Sigmoid colon (tissue), 4 donors: Measurements from ENCODE around the gene EXOC6B.

Experiments
- CTCF ChIP-seq, 4 experiments: fragments of 450-650 bp in 3 of 4; fragments of 200-600 bp in 1 of 4; IDR thresholded peaks; one replicate each; pipeline ENCODE4 v1.5.1; 2016 to 2019; ENCODE audit warnings: antibody characterized with exemption in 4 of 4, mild to moderate bottlenecking in 3 of 4, moderate library complexity in 2 of 4
- EP300 ChIP-seq, 4 donors: sonication (generic); formaldehyde crosslinking; IDR thresholded peaks; one replicate each; pipeline ENCODE4 v1.6.1; 2017; ENCODE audit warnings: antibody characterized with exemption in 4 of 4
- POLR2A ChIP-seq, 2 donors: fragments of 450-650 bp; IDR thresholded peaks; one replicate each; pipeline ENCODE4 v1.6.1; 2016; ENCODE audit warnings: antibody characterized with exemption in 2 of 2, mild to moderate bottlenecking in 2 of 2, moderate library complexity in 2 of 2
- POLR2AphosphoS5 ChIP-seq, 4 donors: sonication (generic); formaldehyde crosslinking; IDR thresholded peaks; one replicate each; pipeline ENCODE4 v1.6.1; 2017; ENCODE audit warnings: antibody characterized with exemption in 4 of 4

GRCh38 chr2:72139471-72139873 is 686.4 kb downstream of the EXOC6B start:
- TF ChIP-seq CTCF (IDR thresholded peaks at IDR 0.05): no peak
- no peak for TF ChIP-seq POLR2AphosphoS5 (IDR thresholded peaks at IDR 0.05)
- TF ChIP-seq POLR2A (IDR thresholded peaks at IDR 0.05): no peak
- no peak for TF ChIP-seq EP300 (IDR thresholded peaks at IDR 0.05)
